SU-DHL-6 (cell line): ENCODE results near the gene MAP2K4.

ENCODE experiments used
- H2AFZ ChIP-seq: fragments of 200-600 bp; sonication (generic); 2 replicates; pipeline ENCODE4 v1.6.1; 2014; ENCODE audit warnings: low read depth, mild to moderate bottlenecking, moderate library complexity, mixed read lengths, antibody characterized with exemption, low read length; ENCODE audit not compliant: severe bottlenecking
- H3F3A ChIP-seq: fragments of 200-600 bp; shearing (Covaris generic); 2 replicates; pipeline ENCODE4 v1.6.0; 2016; ENCODE audit warnings: antibody characterized with exemption, mild to moderate bottlenecking; ENCODE audit not compliant: insufficient read depth
- H3K27ac ChIP-seq: fragments of 200-600 bp; sonication (generic); 2 replicates; pipeline ENCODE4 v1.5.1; 2016; ENCODE audit warnings: low read depth, mild to moderate bottlenecking, low read length, moderate library complexity, mixed read lengths
- H3K27me3 ChIP-seq: fragments of 200-600 bp; sonication (generic), shearing (Covaris generic); 2 replicates; pipeline ENCODE4 v1.6.0; 2014; ENCODE audit warnings: mild to moderate bottlenecking, low read length
- H3K36me3 ChIP-seq: fragments of 200-600 bp; sonication (generic); 2 replicates; pipeline ENCODE4 v1.6.1; 2014; ENCODE audit warnings: mild to moderate bottlenecking, low read length, mixed read lengths
- H3K4me2 ChIP-seq: fragments of 300-600, 200-600 bp; shearing (Covaris generic), sonication (generic); 2 replicates; pipeline ENCODE4 v1.6.0; 2014; ENCODE audit warnings: low read length, low read depth, mild to moderate bottlenecking; ENCODE audit not compliant: poor library complexity, severe bottlenecking
- H3K4me3 ChIP-seq: fragments of 200-600 bp; sonication (generic); 2 replicates; pipeline ENCODE4 v1.5.1; 2014; ENCODE audit warnings: antibody characterized with exemption, low read length, mild to moderate bottlenecking, mixed read lengths; ENCODE audit not compliant: insufficient read depth, poor library complexity, severe bottlenecking
- H3K79me2 ChIP-seq: fragments of 200-600 bp; sonication (generic); 2 replicates; pipeline ENCODE4 v1.6.1; 2014; ENCODE audit warnings: mild to moderate bottlenecking, low read length, moderate library complexity; ENCODE audit not compliant: insufficient read depth
- H3K9ac ChIP-seq: fragments of 200-600 bp; sonication (generic); 2 replicates; pipeline ENCODE4 v1.7.0; 2014; ENCODE audit warnings: mild to moderate bottlenecking, low read length
- H3K9me2 ChIP-seq: fragments of 200-600 bp; sonication (generic); replicated peaks from 2 replicates; pipeline ENCODE4 v1.6.1; 2014; ENCODE audit warnings: low read length; ENCODE audit not compliant: insufficient read depth
- H3K9me3 ChIP-seq: fragments of 200-600 bp; sonication (generic); 2 replicates; pipeline ENCODE4 v1.6.1; 2014; ENCODE audit warnings: low read length, mixed read lengths; ENCODE audit not compliant: insufficient read depth
- H4K20me1 ChIP-seq: fragments of 200-600 bp; sonication (generic); 2 replicates; pipeline ENCODE4 v1.6.1; 2014; ENCODE audit warnings: low read depth, mild to moderate bottlenecking, antibody characterized with exemption, low read length, moderate library complexity, mixed read lengths
- EZH2phosphoT487 ChIP-seq: fragments of 200-600 bp; sonication (generic), shearing (Covaris generic); conservative IDR thresholded peaks from 2 replicates; pipeline ENCODE4 v1.6.1; 2018; ENCODE audit warnings: mild to moderate bottlenecking, antibody characterized with exemption, low read length, moderate library complexity, mixed read lengths
- TF ChIP-seq, protein P1 (sequence below): fragments of 200-600 bp; sonication (generic); IDR thresholded peaks from one replicate; pipeline ENCODE4 v1.5.1; 2017; ENCODE audit warnings: antibody characterized with exemption, mild to moderate bottlenecking, low read length, moderate library complexity; ENCODE audit not compliant: insufficient read depth, poor library complexity, severe bottlenecking

The MAP2K4 gene

DNA sequence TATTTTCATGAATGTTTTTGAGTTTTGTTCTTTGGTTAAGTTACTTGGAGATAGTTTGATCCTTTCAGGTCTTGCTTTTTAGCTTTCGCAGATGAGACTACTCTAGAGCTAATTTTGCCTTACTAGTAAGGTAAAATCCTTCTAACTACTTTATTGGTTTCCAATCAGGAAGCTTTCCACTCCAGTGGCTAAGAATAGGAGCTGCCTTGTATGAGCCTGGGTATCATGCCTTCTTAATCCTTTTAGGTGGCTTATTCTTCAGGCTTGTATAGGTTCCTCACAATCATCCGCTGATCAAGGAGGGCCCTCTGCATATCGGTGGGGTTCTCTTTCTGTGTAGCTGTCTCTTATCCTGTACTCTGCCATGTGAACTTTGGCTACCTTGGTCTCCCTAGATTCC is 53.7 kb downstream of the MAP2K4 start:
- no peak overlapping the region for H2AFZ ChIP-seq

DNA sequence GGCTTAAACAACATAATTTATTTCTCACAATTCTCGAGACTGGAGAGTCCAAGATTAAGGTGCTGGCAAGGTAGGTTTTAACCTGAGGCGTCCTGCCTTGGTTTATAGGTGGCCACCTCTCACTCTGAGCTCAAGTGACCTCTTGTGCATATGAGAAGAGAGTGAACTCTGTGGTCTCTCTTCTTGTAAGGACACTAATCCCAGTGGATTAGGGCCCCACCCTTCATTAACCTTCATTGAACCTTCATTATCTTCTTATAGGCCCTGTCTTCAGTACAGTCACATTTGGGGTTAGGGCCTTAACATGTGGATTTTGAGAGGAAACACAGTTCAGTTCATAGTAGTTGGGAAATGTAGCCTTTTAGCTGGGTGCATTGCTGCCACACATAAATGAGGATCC is 57.1 kb downstream of the MAP2K4 start:
- H3K79me2 ChIP-seq, result no peaks in the 10 kb centered on the region
- H3K9ac ChIP-seq, result no peak overlapping the region
- H4K20me1 ChIP-seq, result no peaks in the 10 kb centered on the region

More for the DNA sequence above, 53.7 kb downstream of the MAP2K4 start:
- Histone ChIP-seq H3K36me3 (no peaks in the 10 kb centered on the region), H3K27me3 (no peaks in the 10 kb centered on the region), H3K79me2 (no peaks in the 10 kb centered on the region), H3K9ac (no peak overlapping the region), H3K27ac (no peak overlapping the region), H4K20me1 (no peaks in the 10 kb centered on the region), H3K4me2 (no peak overlapping the region), H3K9me3 (no peaks in the 10 kb centered on the region), H3K9me2 (no peaks in the 10 kb centered on the region), H3F3A (no peaks in the 10 kb centered on the region), H3K4me3 (no peak overlapping the region)
- TF ChIP-seq EZH2phosphoT487, result no peak
- TF ChIP-seq, protein P1, sequence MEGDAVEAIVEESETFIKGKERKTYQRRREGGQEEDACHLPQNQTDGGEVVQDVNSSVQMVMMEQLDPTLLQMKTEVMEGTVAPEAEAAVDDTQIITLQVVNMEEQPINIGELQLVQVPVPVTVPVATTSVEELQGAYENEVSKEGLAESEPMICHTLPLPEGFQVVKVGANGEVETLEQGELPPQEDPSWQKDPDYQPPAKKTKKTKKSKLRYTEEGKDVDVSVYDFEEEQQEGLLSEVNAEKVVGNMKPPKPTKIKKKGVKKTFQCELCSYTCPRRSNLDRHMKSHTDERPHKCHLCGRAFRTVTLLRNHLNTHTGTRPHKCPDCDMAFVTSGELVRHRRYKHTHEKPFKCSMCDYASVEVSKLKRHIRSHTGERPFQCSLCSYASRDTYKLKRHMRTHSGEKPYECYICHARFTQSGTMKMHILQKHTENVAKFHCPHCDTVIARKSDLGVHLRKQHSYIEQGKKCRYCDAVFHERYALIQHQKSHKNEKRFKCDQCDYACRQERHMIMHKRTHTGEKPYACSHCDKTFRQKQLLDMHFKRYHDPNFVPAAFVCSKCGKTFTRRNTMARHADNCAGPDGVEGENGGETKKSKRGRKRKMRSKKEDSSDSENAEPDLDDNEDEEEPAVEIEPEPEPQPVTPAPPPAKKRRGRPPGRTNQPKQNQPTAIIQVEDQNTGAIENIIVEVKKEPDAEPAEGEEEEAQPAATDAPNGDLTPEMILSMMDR, result no peak

DNA sequence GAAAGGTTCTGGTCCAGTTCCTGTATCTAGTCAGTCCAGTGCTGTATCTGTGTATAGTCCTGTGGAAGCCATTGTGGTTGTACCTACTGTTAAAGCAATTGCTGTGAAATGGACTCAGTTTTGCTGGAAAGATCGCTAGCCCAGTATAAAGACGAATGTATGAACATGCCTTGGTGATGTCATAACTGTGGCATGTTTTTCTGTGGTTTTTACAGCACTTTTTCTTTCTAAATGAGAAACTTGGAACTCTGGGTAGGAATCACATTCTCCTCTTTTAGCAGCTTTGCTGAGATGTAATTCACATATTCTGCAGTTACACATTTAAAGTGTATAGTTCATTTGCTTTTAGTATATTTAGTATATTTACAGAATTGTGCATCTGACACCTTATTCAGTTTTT is 58.1 kb downstream of the MAP2K4 start:
- Histone ChIP-seq H4K20me1 (no peaks in the 10 kb centered on the region), H2AFZ (no peak overlapping the region), H3K36me3 (no peaks in the 10 kb centered on the region; the same call in 1 of the 2 replicates), H3K27ac (no peak overlapping the region), H3K9ac (no peak overlapping the region), H3K9me3 (no peaks in the 10 kb centered on the region), H3K9me2 (no peaks in the 10 kb centered on the region), H3K4me2 (no peak overlapping the region), H3K4me3 (no peak overlapping the region), H3K27me3 (no peaks in the 10 kb centered on the region), H3F3A (no peaks in the 10 kb centered on the region), H3K79me2 (no peaks in the 10 kb centered on the region)
- no peak for TF ChIP-seq EZH2phosphoT487
- TF ChIP-seq, protein P1, result no peak

More for the DNA sequence above, 57.1 kb downstream of the MAP2K4 start:
- no peaks in the 10 kb centered on the region for H3K9me2 ChIP-seq
- no peaks in the 10 kb centered on the region for H3K9me3 ChIP-seq
- H3K27me3 ChIP-seq, result no peaks in the 10 kb centered on the region
- no peak overlapping the region for H3K4me2 ChIP-seq
- H3F3A ChIP-seq, result no peaks in the 10 kb centered on the region
- H3K4me3 ChIP-seq, result no peak overlapping the region
- H3K27ac ChIP-seq, result no peak overlapping the region
- H2AFZ ChIP-seq, result no peak overlapping the region
- TF ChIP-seq EZH2phosphoT487, result no peak
- TF ChIP-seq, protein P1, result no peak
- H3K36me3 ChIP-seq, result no peaks in the 10 kb centered on the region
